HG03196 (cell line): ENCODE results near the gene MCHR1.
"Not testable (repeated sequence)": the region's sequence is repeated elsewhere in the genome, so short reads cannot be mapped to it uniquely, and the experiment has no call there.

Experiments
- ATAC-seq: cut with Tn5 transposase; IDR thresholded peaks from one replicate; pipeline ENCODE4 v1.9.1; 2021; ENCODE audit not compliant: unreplicated experiment

Gene MCHR1

DNA sequence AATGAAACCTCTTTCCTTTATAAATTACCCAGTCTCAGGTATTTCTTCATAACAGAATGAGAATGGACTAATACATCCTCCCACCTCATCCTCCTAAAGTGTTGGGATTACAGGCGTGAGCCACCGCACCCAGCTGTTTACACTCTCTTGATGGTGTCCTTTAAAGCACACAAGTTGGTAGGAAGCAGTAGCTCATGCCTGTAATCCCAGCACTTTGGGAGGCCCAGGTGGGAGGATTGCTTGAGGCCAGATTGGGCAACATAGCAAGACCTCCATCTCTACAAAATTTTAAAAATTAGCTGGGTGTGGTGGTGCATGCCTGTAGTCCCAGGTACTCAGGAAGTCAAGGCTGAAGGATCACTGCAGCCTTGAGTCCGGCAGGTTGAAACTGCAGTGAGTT, 23.3 kb upstream of the MCHR1 start:
- ATAC-seq: not testable (repeated sequence)

- not testable (repeated sequence) for ATAC-seq
Observed at GRCh38 chr22:40656651-40657050, 22.6 kb upstream of the MCHR1 start.

DNA sequence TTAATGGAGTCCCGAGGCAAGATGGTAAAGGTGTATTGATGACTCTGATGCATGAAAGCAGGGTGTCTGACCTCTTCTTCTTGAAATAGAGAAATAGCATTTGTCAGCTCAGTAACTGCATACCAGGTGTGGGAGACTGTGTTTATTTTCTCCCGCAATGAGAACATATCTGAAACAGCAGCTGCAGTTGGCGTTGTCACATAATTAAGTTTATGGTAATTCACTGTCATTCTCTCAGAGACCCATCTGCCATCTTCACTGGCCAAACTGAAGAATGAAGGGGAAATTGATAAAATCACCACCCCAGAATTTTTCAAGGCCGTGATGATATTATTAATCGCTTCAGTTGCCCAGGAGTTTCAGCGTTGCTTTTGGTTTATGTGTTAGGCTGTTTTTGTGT, 20.1 kb upstream of the MCHR1 start:
- no peak for ATAC-seq

DNA sequence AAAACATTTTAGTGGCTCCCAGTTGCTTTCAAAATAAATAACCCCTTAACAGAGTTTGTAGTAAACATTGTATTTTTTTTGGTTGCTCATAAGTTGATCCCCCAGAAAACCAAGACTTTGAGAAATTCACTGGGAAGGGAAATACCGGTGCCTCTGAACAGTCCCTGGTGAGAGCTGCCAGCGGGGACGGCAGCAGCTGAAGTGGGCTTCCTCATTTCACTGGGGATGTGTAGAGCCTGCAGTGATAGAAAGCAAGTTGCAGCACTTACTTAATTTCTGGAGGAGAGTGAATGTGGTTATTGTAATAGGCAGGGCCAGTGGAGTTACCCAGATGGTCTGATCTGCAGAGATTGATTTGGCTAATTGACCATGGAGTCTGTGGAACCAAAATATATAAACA, 18.6 kb upstream of the MCHR1 start:
- ATAC-seq: no peak

GRCh38 chr22:40661671-40662070, 17.6 kb upstream of the MCHR1 start:
- no peak for ATAC-seq

GRCh38 chr22:40665312-40665711, 14.0 kb upstream of the MCHR1 start:
- no peak for ATAC-seq

DNA sequence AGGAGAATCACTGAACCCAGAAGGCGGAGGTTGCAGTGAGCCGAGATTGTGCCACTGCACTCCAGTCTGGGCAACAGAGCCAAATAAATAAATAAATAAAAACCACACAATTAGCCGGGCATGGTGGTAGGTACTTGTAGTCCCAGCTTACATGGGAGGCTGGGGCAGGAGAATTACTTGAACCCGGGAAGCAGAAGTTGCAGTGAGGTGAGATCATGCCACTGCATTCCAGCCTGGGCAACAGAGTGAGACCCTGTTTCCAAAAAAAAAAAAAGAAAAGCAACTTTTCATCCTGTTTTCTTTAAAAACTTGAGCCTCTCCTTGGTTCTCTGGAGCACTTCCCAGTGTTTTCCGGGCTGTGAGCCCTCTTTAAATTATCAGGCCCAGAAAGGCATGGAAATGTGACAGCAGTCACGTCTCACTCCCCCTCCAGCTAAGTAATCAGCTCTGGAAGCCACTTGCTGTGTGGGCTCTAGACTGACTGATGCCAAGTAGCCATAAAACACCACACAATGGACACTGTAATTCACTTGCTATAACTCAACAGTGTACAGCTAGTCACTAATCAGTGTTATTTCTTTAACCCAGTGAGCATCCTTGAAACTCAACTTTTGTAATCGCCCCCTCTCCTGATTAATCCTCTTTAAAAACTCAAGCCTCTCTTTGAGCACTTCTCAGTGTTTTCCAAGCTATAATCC, 13.0 kb upstream of the MCHR1 start:
- no peak for ATAC-seq

DNA sequence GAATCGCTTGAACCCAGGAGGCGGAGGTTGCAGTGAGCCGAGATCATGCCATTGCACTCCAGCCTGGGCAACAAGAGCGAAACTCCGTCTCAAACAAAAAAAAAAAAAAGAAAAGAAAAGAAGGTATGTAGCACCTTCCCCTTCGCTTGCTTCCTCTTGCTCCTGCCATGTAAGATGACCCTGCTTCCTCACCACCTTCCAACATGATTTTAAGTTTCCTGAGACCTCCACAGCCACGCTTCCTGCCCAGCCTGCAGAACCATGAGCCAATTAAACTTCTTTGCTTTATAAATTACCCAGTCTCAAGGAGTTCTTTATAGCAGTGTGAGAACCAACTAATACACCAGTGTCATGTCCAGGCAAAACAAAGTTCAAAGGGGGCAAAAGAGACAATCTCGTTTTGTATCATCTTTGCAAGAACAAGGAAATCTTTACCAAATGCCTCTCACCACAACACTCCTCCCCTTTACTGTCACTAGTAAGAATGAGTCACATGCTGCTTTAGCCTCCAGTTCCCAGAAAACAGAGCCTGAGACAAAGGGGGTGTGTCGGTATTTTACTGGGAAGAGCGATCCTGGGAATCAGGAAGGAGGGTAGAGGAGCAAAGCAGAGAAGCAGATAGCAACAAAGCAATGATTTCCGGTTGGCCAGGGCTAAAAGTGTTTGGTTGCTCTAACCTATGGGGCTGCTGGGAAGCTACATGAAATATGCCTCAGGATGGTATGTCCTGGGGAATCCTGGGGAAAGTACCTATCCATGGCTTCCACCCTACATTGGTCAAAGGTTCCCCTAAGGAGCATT, 10.5 kb upstream of the MCHR1 start:
- no peak for ATAC-seq

GRCh38 chr22:40670058-40670457, 9.2 kb upstream of the MCHR1 start:
- ATAC-seq: no peak

GRCh38 chr22:40671369-40671768, 7.9 kb upstream of the MCHR1 start:
- no peak for ATAC-seq

DNA sequence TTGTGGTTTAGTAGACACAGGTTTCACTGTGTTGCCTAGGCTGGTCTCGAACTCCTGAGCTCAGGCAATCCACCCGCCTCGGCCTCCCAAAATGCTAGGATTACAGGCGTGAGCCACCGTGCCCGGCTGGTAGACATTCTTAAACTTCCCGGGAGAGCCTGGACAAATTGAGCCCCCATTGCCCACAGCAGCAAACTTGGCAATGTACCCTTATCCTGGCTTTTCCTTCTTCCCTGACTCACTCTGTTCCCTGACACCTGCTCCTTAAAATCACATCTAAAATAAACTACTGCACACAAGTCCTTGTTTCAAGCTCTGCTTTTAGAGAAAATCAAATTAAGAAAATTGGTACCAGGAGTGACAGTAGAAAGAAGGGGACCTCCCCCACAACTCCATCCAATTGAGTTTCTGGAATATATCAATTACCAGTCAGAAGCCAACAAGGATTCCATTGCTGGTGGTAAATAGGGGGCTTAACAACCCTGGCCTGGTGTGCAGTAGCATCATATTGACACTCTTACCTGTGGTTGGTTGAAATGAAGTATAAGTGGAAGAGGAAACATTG, 7.4 kb upstream of the MCHR1 start:
- ATAC-seq: no peak

DNA sequence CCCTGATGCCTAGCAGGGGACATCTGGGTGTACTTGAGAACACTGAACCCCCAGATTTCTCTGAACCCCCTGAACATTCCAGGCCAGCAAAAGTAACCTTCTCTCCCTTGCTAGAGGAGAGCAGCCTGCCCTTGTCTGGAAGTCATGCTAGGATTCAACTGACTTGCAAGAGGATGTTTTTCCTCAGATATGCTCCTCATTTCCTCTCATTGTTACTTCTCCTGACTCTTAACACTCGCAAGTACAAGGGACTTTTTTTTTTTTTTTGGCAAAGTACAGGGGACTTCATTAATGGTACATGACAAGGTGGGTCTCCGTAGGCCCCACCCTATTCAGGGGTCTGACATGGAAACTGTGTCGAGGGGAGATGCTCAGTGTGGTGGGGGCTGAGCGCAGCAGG, 6.3 kb upstream of the MCHR1 start:
- ATAC-seq: no peak

DNA sequence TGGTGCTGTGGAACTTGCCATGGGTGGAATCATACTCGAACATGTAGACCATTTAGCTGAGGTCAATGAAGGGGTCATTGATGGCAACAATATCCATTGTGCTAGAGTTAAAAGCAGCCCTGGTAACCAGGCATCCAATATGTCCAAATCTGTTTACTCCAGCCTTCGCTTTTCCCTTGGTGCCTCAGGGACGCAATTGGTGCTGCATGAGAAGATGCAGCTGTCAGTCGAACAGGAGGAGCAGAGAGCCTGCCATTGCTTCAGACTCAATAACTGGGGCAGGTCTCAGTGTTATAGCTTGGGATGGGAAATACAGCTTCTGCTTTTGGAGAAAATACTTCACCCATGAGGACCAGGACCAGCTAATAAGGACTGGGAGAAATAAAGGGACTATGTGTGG, 5.0 kb upstream of the MCHR1 start:
- no peak for ATAC-seq

DNA sequence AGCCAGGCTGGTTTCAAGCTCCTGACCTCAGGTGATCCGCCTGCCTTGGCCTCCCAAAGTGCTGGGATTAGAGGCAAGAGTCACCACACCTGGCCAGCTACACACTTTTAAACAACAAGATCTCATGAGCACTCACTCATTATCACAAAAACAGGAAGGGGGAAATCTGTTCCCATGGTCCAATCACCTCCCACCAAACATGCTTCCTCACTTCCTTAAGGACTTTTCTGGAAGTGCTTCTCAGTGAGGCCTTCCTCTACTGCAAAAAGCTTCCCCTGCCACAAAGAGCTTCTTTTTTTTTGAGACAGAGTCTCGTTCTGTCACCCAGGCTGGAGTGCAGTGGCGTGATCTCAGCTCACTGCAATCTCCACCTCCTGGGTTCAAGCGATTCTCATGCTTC, 3.1 kb upstream of the MCHR1 start:
- not testable (repeated sequence) for ATAC-seq

DNA sequence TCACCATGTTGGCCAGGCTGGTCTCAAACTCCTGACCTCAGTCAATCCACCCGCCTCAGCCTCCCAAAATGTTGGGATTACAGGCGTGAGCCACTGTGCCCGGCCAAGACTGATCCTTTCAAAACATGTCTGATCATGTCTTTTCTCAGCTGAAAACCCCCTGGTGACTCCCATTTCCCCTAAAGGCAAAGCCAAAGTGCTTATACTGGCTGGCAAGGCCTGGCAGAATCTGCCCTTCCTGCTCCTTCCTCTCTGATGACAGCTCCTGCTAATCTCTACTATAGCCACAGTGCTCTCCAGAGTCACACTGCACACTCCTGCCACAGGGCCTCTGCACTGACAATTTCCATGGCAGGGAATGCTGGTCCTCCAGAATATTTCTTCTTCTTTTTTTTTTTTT, 2.6 kb upstream of the MCHR1 start:
- no peak for ATAC-seq

GRCh38 chr22:40678493-40679248, 613 bp upstream of the MCHR1 start:
- no peak for ATAC-seq

DNA sequence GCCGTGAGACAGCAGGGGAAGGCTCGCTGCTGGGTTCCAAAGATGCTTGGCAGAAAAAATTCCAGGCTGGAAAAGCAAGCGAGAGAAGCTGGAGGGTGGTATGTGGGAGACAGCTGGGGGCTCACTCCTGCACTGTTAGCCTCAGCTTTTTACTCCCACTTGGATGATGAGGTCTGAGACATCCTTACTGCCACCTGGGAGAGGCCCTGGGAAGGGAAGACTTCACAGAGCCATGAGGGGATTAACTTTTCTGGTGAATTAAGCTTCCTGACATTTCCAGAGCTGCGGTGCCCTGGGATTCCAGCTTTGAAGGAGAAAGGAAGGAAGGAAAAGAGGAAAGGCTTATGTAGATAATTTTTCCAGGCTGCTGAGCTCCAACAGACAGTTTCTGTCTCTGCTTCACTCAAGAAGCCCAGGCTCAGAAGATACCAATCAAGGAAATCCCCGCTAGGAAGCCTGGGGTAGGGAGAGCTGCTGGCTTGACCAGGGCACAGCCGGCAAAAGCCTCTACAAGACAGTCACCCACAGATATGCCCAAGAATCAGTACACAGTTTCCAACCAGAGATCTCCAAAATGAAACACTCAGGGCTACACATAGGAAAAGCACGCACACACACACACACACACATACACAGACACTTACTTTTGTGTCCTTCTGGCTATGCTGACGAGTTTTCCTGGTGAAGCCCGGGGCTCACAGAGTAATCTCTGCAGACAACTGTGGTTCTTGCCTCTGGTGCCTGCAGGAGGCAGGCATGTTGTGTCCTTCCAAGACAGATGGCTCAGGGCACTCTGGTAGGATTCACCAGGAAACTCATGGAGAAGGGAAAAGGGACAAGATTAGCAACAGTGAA, 907 bp downstream of the MCHR1 start:
- ATAC-seq: no peak

GRCh38 chr22:40680819-40681183, 1.5 kb downstream of the MCHR1 start:
- ATAC-seq: no peak

GRCh38 chr22:40681451-40681850, 2.2 kb downstream of the MCHR1 start:
- ATAC-seq: no peak

DNA sequence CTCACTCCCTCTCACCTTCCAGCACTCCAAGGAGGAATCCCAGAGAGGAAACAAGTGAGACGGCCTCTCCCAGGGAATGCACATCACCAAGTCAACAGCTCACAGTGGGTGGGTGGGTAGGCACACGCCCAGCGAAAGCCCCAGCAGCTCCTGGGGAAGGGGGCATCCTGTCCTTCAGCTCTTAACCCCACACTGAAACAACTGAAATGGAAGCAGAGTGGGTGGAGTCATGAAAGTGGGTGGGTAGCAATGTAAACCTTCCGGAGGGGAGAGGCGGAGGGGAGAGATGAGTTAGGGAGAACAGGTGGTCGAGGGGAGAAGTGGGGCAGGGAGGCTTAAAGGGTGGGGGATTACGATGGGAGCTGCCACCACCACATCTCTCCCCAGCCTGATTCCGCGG, 5.4 kb downstream of the MCHR1 start:
- ATAC-seq: no peak

DNA sequence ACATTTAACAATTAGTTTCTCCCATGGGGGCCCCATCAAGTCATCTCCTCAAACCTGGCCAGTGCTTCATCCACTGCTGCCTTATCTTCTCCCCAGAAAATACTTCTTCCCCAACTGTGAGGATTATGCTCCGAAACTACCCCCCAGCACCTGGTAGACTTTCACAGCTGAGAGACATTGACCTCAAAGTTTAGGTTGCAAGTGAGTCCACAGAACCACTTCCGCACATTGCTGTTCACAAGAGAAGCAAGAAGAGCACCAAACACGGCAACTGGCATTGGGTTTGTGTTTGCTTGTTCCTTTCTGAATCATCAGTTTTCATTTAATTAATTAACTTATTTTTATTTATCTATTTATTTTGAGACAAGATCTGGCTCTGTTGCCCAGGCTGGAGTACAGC, 6.1 kb downstream of the MCHR1 start:
- ATAC-seq: no peak
